PFSK-1 (cell line): ENCODE data around the gene SLCO3A1.

Experiments used
- FOXP2 ChIP-seq: optimal IDR thresholded peaks from 2 replicates; pipeline ENCODE3; 2011; ENCODE audit warnings: borderline replicate concordance, control low read depth, inconsistent platforms; ENCODE audit not compliant: insufficient read depth; ENCODE audit errors: extremely low read length, extremely low read depth
- POLR2AphosphoS5 ChIP-seq: IDR thresholded peaks from 2 replicates; pipeline ENCODE4 v1.6.1; 2012; ENCODE audit warnings: low read depth, mild to moderate bottlenecking, control low read depth, low read length, moderate library complexity
- SIN3A ChIP-seq: IDR thresholded peaks from 2 replicates; pipeline ENCODE4 v1.6.1; 2012; ENCODE audit warnings: mild to moderate bottlenecking, low read length, moderate library complexity, borderline replicate concordance; ENCODE audit not compliant: insufficient read depth
- TAF1 ChIP-seq: IDR thresholded peaks from 2 replicates; pipeline ENCODE4 v1.6.1; 2012; ENCODE audit warnings: low read length, control low read depth, borderline replicate concordance; ENCODE audit not compliant: insufficient read depth
- TF ChIP-seq, protein P1 (sequence below), 2 experiments: IDR thresholded peaks; 2 replicates each; pipeline versions ENCODE4 v1.6.1 to v1.8.0; 2011 to 2012; ENCODE audit warnings: low read depth in 2 of 2, low read length in 2 of 2, control low read depth in 1 of 2, inconsistent platforms in 1 of 2, mild to moderate bottlenecking in 1 of 2, moderate library complexity in 1 of 2; ENCODE audit not compliant: insufficient read depth in 1 of 2

The SLCO3A1 gene

DNA sequence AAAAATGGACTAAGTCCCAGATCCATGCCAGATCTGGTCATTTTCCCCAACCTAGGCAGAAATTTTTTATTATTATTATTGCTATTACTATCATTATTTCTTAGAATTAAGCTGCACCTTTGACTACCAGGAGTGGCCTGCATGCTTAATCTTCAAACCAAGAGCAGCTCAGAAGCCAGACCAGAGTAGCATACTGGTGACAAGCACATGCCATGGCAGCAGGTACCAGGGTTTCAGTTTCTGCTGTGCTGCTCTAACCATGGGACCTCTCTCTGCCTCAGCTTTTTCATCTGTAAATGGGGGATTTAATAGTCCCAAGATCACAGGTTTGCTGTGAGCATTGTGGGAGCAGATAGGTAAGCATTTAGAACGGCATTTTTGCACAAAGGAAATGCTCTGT, 262.3 kb downstream of the SLCO3A1 start:
- no peak for TF ChIP-seq POLR2AphosphoS5
- no peak for TF ChIP-seq SIN3A
- TF ChIP-seq TAF1: no peak
- TF ChIP-seq, protein P1, sequence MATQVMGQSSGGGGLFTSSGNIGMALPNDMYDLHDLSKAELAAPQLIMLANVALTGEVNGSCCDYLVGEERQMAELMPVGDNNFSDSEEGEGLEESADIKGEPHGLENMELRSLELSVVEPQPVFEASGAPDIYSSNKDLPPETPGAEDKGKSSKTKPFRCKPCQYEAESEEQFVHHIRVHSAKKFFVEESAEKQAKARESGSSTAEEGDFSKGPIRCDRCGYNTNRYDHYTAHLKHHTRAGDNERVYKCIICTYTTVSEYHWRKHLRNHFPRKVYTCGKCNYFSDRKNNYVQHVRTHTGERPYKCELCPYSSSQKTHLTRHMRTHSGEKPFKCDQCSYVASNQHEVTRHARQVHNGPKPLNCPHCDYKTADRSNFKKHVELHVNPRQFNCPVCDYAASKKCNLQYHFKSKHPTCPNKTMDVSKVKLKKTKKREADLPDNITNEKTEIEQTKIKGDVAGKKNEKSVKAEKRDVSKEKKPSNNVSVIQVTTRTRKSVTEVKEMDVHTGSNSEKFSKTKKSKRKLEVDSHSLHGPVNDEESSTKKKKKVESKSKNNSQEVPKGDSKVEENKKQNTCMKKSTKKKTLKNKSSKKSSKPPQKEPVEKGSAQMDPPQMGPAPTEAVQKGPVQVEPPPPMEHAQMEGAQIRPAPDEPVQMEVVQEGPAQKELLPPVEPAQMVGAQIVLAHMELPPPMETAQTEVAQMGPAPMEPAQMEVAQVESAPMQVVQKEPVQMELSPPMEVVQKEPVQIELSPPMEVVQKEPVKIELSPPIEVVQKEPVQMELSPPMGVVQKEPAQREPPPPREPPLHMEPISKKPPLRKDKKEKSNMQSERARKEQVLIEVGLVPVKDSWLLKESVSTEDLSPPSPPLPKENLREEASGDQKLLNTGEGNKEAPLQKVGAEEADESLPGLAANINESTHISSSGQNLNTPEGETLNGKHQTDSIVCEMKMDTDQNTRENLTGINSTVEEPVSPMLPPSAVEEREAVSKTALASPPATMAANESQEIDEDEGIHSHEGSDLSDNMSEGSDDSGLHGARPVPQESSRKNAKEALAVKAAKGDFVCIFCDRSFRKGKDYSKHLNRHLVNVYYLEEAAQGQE (IDR thresholded peaks at IDR 0.05; ENCODE audit: insufficient read depth in 1 of 2, low read depth in 2 of 2, low read length in 2 of 2): no peak
- TF ChIP-seq FOXP2: no peak

DNA sequence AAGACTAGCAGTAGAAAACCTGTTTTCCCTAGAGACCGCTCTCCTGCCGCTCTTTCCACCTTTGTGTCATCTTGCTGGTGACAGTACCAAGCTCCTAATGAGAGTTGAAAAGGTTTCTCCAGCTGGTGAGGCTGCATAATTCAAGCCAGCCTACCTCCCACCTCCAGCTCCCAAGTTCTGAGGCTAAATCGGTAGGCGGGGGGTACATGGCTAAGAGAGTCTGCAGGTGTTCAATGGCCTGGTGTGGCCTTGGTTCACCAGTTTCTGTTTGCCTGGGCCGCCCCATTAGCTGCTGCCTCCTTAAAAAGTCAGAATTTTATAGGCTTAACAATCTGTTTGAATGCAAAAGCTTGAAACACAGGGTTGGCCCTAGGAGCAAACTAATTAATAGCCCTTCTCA, 262.8 kb downstream of the SLCO3A1 start:
- no peak for TF ChIP-seq POLR2AphosphoS5

DNA sequence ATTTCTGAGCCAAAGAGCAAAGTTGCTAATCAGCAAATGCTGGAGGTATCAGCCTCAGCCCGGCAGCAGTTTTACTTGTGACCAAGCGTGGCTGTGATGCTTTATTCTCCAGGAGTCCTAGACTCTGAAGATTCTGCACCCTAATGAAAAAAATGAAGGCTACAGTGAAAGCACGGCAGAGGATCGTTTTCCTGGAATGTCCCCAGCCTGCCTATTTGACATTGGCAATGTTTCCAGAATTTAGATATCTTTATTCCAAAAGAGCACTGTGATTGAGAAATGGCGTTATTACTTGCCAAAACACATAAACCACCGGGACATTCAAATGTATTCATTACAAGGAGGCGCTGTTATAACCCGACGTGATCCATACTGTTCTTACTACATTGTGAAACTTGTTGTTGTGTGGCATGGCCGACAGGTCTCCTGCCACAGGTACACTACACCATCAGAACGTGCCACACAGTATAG, 263.8 kb downstream of the SLCO3A1 start:
- TF ChIP-seq POLR2AphosphoS5 (no peak), TAF1 (no peak), SIN3A (no peak), FOXP2 (no peak)
- TF ChIP-seq, protein P1 (IDR thresholded peaks at IDR 0.05; ENCODE audit: insufficient read depth in 1 of 2, low read depth in 2 of 2, low read length in 2 of 2): no peak

DNA sequence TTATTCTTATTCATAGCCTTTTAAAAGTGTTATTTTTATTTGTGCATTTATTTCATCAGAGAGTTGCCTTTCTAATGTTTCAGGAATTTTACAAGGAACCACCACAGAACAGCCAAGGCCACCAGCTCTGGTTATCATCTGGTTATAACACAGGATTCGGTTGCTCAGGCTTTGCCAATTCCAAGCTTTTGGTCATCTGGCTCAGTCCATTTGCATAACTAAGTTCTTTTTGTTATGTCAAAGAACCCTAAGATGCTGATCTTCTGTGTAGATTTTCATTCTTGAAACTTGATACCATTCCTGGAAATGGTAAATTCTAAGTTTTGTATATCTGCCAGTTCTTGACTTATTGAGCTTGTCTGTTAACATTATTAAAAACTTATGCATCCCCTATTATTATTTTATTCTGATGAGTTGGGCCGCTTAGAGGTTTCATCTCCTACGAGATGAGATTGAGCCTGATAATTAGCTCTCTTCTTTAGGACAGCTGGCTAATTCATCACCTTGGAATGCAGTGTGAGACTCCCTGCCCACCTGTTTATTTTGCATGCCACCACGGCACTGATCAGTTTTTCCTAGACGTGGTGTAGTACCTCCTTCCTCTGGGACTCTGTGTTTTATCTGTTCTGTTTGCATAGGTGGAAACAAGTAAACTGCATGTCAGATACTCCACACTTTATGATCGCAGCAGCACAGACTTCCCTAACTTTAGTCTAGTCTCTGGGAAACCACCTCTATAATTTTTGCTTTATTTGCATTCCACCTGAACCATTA, 264.8 kb downstream of the SLCO3A1 start:
- TF ChIP-seq SIN3A (no peak), FOXP2 (no peak)

DNA sequence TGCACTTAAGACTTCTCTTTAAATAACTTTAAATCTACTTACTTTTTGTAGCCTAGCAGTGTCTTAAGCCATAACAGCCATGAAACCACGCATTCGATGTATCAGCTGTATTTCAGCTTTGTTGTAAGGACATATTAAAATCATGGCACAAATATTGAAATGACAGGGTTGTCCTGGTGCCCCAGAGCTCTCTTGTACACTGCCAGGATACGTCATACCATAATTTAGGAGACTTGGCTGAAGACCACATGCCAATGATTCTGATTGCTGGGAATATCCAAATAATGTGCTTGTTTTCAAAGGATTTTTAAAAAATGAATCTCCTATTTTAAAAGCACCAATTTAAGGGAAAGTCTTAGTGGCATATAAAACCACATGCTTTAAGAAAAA, 265.4 kb downstream of the SLCO3A1 start:
- TF ChIP-seq, protein P1 (IDR thresholded peaks at IDR 0.05; ENCODE audit: insufficient read depth in 1 of 2, low read depth in 2 of 2, low read length in 2 of 2): no peak
- TF ChIP-seq FOXP2 (no peak), TAF1 (no peak), POLR2AphosphoS5 (no peak), SIN3A (no peak)

DNA sequence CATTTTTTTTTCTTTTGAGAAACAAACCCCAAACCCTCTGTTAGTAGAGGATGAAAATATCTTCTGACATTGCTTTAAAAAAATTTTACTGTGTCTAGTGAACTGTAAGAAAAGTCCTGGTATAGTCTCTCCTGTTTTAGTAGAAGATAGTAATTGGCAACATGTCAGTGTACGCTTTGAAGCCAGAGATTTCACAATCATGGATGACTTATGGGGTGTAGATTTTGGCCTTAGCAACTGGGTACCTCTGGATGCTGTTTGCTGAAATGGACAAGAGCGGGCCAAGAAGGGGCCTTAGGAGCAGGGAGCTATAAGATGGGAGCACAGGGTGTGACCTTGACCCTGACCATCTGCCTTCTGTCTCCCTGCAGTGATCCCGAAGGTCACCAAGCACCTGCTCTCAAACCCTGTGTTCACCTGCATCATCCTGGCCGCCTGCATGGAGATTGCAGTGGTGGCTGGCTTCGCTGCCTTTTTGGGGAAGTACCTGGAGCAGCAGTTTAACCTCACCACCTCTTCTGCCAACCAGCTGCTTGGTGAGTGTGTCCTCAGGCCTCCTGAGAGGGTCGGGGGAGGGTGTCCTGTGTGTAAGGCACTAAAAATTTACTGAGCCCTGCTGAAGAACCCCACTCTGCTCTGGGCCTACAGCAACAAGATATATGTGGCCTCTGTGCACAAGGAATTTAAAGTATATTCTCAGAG, 266.7 kb downstream of the SLCO3A1 start:
- no peak for TF ChIP-seq SIN3A
- no peak for TF ChIP-seq FOXP2
- TF ChIP-seq, protein P1 (IDR thresholded peaks at IDR 0.05; ENCODE audit: insufficient read depth in 1 of 2, low read depth in 2 of 2, low read length in 2 of 2): no peak
- no peak for TF ChIP-seq TAF1
- TF ChIP-seq POLR2AphosphoS5: no peak
